ENCODE data around the gene SPATS2L.

SPATS2L gene

DNA sequence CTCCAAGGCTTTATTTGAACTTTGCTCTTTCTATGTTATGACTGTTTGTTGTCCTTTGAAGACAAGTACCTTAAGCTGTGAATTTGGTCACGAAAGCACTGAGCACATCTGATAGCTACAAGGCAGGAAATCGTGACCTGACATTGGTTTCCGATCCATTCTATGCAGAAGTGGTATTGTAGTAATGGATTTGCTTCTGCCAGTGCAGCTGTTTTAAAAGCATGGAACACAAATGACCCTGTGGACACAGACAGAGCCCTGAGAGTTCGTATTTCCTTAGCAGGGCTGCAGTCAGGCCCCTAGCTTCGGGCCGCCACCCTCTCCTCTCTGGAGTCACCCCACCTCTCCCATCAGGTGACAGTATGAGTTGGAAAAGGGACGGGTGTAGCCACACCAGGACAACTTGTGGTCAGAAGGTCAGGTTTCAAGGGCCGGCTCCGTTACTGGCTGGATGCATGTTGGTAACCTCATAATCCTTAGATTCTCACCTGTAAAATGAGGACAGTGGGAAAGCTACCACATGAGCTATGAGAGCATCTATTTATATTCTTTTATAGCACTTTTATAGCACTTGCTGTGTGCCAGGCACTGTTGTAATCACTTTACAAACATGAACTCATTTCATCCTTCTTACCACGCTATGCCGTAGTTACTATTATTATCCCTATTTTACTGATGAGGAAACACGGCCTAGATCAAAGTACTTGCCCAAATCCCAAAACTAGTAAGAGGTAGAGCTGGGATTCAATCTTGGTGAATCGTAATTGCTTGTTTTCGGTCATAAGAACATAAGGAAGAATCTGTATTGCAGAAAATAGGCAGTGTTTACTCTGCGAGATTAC, 70.2 kb downstream of the SPATS2L start:
- no peak for DNase-seq (ENCODE audit: low read depth in 2 of 2)

- no peak for DNase-seq (ENCODE audit: low read depth in 2 of 2)
These were observed 71.2 kb downstream of the SPATS2L start for GRCh38 chr2:200377355-200378336.

DNA sequence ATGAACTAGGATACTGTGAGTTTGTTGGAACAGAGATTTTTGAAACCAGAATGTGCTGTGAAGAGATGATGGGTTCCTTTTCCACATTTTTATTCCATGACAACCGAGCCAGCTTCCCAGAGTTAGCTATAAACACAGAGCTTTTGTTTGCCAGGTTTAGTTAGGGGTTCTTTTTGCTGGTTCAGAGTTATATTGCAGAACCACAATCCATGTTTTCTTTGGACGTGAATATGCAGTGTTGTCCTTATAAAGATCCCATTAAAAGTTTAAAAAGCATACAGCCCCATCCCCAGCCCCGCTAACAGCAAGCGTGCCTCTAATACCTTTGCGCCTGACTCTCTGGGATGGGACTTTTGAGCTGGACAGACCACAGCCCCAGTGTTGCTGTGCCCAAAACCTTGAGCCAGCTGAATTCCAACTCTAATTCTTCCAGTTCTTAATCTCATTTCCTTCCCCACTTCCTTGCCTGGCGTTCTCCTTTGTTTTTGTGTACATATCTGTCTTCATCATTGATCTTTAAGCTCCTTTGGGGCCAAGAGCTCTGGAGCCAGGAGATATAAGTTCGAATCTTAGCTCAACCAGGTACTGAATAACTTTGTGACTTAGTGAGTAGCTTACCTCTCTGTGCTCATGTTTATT, 72.3 kb downstream of the SPATS2L start:
- no peak for DNase-seq (ENCODE audit: low read depth in 2 of 2)

DNA sequence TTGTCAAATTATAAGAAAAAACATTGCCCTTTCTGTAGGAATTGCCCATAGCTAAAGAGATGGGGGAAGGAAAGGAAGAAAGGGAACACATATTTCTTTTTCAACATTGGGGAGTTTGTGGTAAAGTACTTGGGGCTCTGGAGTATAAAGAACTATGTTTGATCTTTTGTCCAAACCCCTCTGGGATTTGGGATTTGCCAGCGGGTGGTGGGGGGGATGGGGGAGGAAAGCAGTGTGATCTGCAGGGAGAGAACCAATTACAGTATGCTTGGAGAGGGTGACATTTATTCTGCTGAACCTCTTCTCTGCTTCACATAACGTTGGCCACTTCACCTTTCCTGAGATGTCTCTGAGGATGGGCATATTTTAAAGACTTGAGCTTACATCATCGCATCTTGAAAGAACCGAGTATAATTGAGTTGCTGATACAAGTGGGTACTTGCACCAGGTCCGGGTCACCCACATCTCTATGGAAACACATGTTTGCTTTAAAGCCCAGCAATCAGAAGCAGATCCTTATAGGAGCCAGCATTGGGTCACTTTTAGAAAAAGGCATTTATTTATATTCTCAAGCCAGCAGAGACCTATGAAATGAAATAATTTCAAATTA, 73.1 kb downstream of the SPATS2L start:
- no peak for DNase-seq (ENCODE audit: low read depth in 2 of 2)

- DNase-seq (ENCODE audit: low read depth in 2 of 2), result no peak
These were observed 73.6 kb downstream of the SPATS2L start for GRCh38 chr2:200380091-200380561.

DNA sequence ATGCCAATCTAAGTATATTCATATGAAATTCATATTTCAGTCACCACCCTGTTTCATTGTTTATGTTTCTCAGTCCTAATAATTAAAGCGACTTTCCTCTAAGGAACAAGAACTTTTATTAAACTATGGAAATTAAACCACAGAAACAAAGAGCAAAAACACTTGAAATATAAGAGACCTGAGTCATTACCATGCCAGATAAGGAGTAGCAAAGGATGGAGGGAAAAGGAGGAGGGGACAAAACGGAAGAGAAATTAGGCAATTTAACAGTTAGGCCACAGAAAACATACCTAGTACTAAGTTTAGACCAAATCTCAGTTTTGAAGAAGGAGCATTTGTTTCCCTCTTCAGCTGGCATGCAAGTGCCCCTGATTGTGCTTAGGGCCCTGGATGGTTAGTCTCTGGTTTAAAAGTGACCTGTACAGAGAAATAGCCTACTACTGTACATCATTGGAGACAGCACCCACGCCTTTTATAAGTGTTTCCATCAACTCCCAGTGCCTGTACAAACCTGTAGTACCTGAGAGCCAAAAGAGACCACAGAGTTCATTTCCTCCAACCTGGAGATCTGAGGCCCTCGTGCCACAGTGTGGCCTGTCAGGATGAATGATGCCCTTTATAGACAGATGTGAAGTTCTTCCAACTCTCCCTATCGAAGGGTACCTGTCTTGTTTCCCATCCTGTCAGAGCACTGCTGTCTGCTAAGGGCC, 74.5 kb downstream of the SPATS2L start:
- DNase-seq (ENCODE audit: low read depth in 2 of 2), result no peak

- no peak for DNase-seq (ENCODE audit: low read depth in 2 of 2)
These were observed 76.4 kb downstream of the SPATS2L start for GRCh38 chr2:200382874-200383273.

GRCh38 chr2:200383380-200384110, 77.1 kb downstream of the SPATS2L start:
- DNase-seq (ENCODE audit: low read depth in 2 of 2), result no peak

- no peak for DNase-seq (ENCODE audit: low read depth in 2 of 2)
These were observed 78.7 kb downstream of the SPATS2L start for GRCh38 chr2:200385063-200385635.

DNA sequence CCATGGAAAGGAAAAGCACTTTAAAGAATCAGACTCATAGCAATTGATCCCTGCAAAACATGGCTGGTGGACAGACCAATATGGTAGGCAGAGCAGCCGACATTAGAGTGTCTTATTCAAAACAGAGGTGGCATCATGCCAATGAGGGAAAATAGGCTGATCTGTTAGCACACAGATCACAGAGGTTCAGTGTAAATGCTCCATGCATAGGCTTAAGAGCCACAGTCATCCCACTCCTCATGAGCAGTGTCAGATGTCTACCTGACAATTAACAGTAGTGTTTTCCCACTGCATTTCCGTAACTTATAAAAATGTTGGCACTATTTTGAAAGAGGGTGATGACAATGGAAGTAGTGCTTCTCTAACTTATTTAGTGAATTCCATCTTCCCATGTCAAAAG, 86.7 kb downstream of the SPATS2L start:
- DNase-seq (ENCODE audit: low read depth in 2 of 2), result no peak

DNA sequence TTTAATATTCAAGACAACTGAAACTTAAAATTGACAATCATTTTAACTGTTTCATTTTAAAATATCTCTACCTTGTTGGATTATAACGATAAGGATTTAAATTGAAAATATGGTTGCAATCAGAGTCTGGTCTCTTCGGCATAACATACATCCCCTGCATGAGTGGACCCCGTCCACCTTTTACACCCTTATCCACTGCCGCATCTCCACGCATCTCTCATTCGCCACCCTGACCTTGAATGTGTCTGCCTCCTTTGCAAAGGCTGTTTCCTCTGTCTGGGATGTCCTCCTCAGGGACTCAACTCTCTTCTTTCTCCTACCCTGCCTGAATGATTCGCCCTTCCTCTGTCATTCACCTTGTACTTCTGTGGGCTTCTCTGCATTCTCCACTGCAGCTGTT, 87.6 kb downstream of the SPATS2L start:
- no peak for DNase-seq (ENCODE audit: low read depth in 2 of 2)

DNA sequence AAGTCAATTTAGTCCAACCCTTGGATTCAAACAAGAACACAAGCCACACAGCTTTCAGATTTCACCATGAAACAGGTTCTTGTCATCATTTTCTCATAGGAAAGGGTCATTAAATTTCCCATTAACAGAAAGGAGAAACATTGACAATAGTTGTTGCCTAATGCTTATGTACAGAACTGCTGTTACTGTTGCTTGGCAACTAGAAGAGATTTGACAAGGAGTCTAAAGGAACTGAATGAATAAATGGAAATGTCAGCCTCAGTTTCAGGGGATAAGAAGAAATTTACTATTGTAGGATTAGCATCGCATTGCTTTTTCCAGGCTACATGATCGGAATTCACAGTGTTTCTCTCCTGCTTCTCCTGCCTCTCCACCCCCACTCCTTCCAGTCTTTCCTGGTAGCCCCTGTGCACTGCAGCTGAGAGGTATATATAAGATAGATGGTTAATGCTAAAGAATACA, 90.3 kb downstream of the SPATS2L start:
- no peak for DNase-seq (ENCODE audit: low read depth in 2 of 2)

- no peak for DNase-seq (ENCODE audit: low read depth in 2 of 2)
These were observed 91.3 kb downstream of the SPATS2L start for GRCh38 chr2:200397785-200398184.

DNA sequence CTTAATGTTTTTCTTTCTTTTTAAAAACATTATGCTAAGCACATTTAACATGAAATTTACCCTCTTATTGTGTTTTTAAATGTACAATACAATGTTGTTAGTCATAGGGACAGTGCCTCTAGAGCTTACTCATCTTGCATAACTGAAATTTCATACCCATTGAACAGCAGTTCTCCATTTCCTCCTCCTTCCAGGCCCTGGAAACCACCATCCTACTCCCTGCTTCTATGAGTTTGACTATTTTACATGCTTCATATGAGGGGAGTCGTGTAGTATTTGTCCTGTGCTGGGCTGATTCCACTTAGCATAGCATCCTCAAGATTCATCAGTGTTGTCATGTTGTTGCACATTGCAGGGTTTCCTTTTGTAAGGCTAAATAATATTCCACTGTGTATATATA, 92.6 kb downstream of the SPATS2L start:
- DNase-seq (ENCODE audit: low read depth in 2 of 2), result no peak

- DNase-seq (ENCODE audit: low read depth in 2 of 2), result no peak
These were observed 93.1 kb downstream of the SPATS2L start for GRCh38 chr2:200399636-200400035.

- DNase-seq (ENCODE audit: low read depth in 2 of 2), result no peak
These were observed 97.3 kb downstream of the SPATS2L start for GRCh38 chr2:200403814-200404213.

DNA sequence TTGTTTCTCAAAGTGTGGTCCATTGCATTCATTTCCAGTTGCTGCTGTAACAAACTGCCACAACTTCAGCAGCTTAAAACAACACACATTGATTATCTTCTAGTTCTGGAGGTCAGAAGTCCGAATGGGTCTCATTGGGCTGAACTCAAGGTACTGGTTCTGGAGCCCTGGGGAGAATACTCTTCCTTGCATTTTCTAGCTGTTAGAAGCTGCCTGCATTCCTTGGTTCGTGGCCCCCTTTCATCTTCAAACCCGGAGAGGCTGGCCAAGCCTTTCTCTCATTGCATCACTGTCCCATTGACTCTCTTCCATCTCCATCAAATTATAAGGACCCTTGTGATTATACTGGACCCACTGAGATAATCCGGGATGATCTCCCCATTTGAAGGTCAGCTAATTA, 98.1 kb downstream of the SPATS2L start:
- DNase-seq (ENCODE audit: low read depth in 2 of 2), result no peak

DNA sequence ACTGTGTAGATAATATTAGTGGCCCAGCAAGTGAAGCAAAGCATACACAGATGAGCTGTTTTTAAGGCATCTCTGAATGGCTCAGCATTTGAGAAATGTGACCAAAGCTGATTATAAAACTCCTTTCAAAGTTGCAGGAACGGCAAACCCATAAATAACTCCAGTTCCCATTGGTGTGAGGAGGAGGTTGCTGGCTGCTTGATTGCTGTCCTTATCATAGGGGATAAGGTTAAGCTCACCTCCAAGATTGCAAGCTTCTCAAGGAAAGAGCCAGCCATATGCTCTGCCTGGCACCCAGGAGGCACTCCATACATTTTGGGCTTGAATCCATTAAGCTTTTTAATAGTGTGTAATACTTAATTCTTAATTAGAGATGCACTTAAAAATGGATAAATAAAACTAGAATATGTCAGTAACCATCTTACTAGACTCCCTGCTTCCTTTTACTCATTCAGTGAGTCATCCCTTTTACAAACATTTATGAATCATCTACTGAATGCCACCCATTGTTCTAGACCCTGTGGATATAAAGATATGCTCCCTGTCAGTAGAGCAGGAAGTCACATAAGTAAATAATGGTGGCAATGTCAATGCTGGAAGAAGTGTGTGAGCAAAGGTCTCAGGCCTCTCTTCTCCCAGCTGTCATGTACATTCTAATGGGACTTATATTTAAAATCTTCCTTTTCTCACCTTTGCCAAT, 99.3 kb downstream of the SPATS2L start:
- no peak for DNase-seq (ENCODE audit: low read depth in 2 of 2)

DNA sequence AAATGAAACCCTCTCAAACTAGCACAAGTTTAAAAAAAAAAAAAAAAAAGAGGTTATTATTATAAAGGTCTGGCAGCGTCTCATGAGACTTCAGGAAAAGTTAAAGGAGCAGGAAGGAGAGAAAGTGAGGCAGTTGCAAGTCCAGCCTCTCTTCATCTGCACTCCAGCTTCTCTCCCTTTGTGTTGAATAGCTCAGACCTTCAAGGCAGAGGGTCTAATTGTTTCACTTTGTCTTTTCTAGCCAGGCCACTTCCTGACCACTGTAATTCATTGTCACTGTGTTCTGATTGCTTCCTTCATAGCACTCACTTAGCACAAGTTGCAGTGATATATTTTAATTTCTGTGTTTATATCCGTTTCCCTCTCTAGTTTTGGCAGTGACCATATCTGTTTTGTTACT, 99.9 kb downstream of the SPATS2L start:
- DNase-seq (ENCODE audit: low read depth in 2 of 2), result no peak

All from stimulated activated CD8-positive, alpha-beta memory T cell treated with anti-CD3 and anti-CD28 coated beads, Interleukin-7, amount 100 ng/mL, for 4 hours (primary cell).